ENCODE data around the gene OST4. TPM values are rescaled to one million over a fixed set of nuclear protein-coding genes. Genes with fewer than 3 reads are reported as not detected.
"Not testable (repeated sequence)": the region's sequence is repeated elsewhere in the genome, so short reads cannot be mapped to it uniquely, and the experiment has no call there.

The OST4 gene
- total and polyA plus RNA-seq, 11 donors = 215 to 517 (median 343) TPM

DNA sequence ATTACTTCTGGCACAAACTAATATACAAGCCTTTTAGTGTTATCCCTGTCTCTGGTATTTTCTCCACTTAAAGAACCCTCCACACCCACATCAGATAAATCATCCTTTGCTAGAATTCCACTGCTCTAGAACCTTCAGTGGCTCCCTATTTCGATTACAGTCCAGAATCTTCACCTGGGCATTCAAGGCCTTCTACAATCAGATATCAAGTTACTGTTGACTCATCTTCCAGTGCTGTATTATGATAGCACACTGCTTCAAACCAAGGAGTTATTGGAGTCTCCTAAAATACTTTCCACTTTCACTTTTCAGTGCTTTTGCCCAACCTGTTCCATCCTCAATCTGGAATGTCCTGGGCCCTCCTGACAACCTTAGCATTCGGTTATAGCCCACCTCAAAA, 44.1 kb upstream of the OST4 start:
- H3K27me3 ChIP-seq = peaks cover 0 to 28% (median 17%) of the 10 kb centered on the region in 9 donors
- no peak overlapping the region for H3K27ac ChIP-seq
- no peak overlapping the region for H3K4me3 ChIP-seq

DNA sequence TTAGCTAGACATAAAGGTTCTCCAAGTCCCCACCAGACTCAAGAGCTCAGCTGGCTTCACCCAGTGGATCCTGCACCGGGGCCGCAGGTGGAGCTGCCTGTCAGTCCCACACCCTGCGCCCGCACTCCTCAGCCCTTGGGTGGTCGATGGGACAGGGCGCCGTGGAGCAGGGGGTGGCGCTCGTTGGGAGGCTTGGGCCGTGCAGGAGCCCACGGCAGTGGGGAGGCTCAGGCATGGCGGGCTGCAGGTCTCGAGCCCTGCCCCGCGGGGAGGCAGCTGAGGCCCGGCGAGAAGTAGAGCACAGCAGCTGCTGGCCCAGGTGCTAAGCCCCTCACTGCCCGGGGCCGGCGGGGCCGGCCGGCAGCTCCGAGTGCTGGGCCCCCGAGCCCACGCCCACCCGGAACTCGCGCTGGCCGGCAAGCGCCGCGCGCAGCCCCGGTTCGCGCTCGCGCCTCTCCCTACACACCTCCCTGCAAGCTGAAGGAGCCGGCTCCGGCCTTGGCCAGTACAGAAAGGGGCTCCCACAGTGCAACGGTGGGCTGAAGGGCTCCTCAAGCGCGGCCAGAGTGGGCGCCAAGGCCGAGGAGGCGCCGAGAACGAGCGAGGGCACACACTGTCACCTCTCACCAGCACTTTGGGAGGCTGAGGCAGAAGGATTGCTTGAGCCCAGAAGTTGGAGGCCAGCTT, 40.1 kb upstream of the OST4 start:
- intact Hi-C loops (cut with DNase I); DNase-seq: not testable (repeated sequence)
- WGBS, 4 donors = 82 to 92% (median 89%) methylated on average over 16 to 49 of the region's 49 CpGs

More for the DNA sequence above, 44.1 kb upstream of the OST4 start:
- no peak for TF ChIP-seq POLR2A (IDR thresholded peaks at IDR 0.05)
- DNase-seq (no peak), ATAC-seq (no peak)
- whole genome bisulfite sequencing, 4 donors = 57 to 67% (median 66%) methylated on average over 2 of the region's 2 CpGs
- H3K36me3 ChIP-seq = no peaks in the 10 kb centered on the region
- no peaks in the 10 kb centered on the region for H3K9me3 ChIP-seq
- H3K4me1 ChIP-seq = peaks cover 0 to 11% (median 4%) of the 10 kb centered on the region in 12 donors
- intact Hi-C loops (cut with DNase I) = no loop called here

DNA sequence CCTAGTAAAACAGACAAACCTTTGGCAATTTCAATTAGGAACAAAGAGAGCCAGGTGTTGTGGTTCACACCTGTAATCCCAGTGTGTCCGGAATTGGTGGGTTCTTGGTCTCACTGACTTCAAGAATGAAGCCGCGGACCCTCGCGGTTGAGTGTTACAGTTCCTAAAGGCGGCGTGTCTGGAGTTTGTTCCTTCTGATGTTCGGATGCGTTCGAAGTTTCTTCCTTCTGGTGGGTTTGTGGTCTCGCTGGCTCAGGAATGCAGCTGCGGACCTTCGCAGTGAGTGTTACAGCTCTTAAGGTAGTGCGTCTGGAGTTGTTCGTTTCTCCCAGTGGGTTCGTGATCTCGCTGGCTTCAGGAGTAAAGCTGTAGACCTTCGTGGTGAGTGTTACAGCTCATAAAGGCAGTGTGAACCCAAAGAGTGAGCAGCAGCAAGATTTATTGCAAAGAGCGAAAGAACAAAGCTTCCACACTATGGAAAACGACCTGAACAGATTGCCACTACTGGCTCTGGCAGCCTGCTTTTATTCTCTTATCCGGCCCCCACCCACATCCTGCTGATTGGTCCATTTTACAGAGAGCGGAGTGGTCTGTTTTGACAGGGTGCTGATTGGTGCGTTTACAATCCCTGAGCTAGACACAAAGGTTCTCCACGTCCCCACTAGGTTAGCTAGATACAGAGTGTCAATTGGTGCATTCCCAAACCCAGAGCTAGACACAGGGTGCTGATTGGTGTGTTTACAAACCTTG, 39.3 kb upstream of the OST4 start:
- H3K4me3 ChIP-seq; H3K36me3 ChIP-seq; DNase-seq; H3K9me3 ChIP-seq; ATAC-seq; H3K27ac ChIP-seq; H3K27me3 ChIP-seq; intact Hi-C loops (cut with DNase I); H3K4me1 ChIP-seq: not testable (repeated sequence)
- WGBS, 4 donors = 81 to 84% (median 83%) methylated on average over 24 of the region's 24 CpGs

More for the DNA sequence above, 40.1 kb upstream of the OST4 start:
- H3K9me3 ChIP-seq, H3K4me3 ChIP-seq, ATAC-seq, H3K36me3 ChIP-seq, H3K4me1 ChIP-seq, H3K27ac ChIP-seq, H3K27me3 ChIP-seq: not testable (repeated sequence)

DNA sequence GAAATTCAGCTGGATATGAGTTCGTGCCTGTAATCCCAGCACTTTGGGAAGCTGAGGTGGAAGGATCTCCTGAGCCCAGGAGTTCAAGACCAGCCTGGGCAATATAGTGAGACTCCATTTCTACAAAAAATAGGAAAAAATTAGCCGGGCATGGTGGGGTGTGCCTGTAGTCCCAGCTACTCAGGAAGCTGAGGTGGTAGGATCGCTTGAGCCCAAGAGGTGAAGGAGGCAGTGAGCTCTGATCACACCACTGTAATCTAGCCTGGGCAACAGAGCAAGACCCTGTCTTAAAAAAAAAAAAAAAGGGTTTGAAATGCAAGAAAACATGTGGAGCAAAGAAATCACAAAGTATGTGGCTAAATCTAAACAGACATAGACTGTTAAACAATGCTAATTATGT, 37.6 kb upstream of the OST4 start:
- intact Hi-C loops (cut with DNase I) = loop anchor here in 1 of 10 donors (10.0 kb wide), 1 partner anchor 196 kb away; the partner anchor contains the start of gene UCN
- H3K9me3 ChIP-seq = no peaks in the 10 kb centered on the region
- ATAC-seq = no peak
- H3K4me3 ChIP-seq = no peak overlapping the region
- TF ChIP-seq, protein P1, sequence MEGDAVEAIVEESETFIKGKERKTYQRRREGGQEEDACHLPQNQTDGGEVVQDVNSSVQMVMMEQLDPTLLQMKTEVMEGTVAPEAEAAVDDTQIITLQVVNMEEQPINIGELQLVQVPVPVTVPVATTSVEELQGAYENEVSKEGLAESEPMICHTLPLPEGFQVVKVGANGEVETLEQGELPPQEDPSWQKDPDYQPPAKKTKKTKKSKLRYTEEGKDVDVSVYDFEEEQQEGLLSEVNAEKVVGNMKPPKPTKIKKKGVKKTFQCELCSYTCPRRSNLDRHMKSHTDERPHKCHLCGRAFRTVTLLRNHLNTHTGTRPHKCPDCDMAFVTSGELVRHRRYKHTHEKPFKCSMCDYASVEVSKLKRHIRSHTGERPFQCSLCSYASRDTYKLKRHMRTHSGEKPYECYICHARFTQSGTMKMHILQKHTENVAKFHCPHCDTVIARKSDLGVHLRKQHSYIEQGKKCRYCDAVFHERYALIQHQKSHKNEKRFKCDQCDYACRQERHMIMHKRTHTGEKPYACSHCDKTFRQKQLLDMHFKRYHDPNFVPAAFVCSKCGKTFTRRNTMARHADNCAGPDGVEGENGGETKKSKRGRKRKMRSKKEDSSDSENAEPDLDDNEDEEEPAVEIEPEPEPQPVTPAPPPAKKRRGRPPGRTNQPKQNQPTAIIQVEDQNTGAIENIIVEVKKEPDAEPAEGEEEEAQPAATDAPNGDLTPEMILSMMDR (IDR thresholded peaks at IDR 0.05) = no peak
- no peak for TF ChIP-seq POLR2A (IDR thresholded peaks at IDR 0.05)
- no peaks in the 10 kb centered on the region for H3K4me1 ChIP-seq
- H3K27me3 ChIP-seq = peaks cover 0 to 7% (median 0%) of the 10 kb centered on the region in 9 donors
- H3K27ac ChIP-seq = no peak overlapping the region
- DNase-seq = no peak
- no peaks in the 10 kb centered on the region for H3K36me3 ChIP-seq
- 82 to 94% (median 89%) methylated on average over 3 of the region's 3 CpGs for WGBS, 4 donors

DNA sequence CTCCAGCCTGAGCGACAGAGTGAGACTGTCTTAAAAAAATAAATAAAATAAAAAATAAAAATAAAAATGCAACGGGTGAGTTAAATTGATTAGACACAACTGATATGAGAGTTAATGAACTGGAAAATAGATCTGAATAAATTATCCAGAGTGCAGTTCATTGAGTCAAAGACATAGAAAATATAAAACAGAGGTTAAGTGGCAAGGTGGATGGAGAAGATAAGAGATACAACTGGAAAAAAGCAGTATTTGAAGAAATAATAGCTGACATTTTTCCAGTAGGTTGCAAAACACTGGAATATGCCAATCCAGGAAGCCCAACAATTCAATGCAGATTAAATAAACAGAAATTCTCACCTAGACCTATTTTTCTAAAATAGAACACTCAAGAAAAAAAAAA, 36.8 kb upstream of the OST4 start:
- Histone ChIP-seq H3K27me3 (peaks cover 0 to 7% (median 0%) of the 10 kb centered on the region in 9 donors), H3K4me3 (no peak overlapping the region), H3K36me3 (no peaks in the 10 kb centered on the region), H3K27ac (no peak overlapping the region), H3K9me3 (no peaks in the 10 kb centered on the region), H3K4me1 (no peaks in the 10 kb centered on the region)
- no peak for TF ChIP-seq POLR2A (IDR thresholded peaks at IDR 0.05)
- TF ChIP-seq, protein P1 (IDR thresholded peaks at IDR 0.05) = no peak
- intact Hi-C loops (cut with DNase I) = loop anchor here in 1 of 10 donors (10.0 kb wide), 1 partner anchor 197 kb away; the partner anchor contains the start of gene UCN
- WGBS, 4 donors = 76 to 93% (median 85%) methylated on average over 2 of the region's 2 CpGs
- ATAC-seq = no peak
- DNase-seq = no peak
